ENCODE data around the gene LRRC4B.
"Not testable (repeated sequence)": the region's sequence is repeated elsewhere in the genome, so short reads cannot be mapped to it uniquely, and the experiment has no call there.

LRRC4B gene, protein sequence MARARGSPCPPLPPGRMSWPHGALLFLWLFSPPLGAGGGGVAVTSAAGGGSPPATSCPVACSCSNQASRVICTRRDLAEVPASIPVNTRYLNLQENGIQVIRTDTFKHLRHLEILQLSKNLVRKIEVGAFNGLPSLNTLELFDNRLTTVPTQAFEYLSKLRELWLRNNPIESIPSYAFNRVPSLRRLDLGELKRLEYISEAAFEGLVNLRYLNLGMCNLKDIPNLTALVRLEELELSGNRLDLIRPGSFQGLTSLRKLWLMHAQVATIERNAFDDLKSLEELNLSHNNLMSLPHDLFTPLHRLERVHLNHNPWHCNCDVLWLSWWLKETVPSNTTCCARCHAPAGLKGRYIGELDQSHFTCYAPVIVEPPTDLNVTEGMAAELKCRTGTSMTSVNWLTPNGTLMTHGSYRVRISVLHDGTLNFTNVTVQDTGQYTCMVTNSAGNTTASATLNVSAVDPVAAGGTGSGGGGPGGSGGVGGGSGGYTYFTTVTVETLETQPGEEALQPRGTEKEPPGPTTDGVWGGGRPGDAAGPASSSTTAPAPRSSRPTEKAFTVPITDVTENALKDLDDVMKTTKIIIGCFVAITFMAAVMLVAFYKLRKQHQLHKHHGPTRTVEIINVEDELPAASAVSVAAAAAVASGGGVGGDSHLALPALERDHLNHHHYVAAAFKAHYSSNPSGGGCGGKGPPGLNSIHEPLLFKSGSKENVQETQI

DNA sequence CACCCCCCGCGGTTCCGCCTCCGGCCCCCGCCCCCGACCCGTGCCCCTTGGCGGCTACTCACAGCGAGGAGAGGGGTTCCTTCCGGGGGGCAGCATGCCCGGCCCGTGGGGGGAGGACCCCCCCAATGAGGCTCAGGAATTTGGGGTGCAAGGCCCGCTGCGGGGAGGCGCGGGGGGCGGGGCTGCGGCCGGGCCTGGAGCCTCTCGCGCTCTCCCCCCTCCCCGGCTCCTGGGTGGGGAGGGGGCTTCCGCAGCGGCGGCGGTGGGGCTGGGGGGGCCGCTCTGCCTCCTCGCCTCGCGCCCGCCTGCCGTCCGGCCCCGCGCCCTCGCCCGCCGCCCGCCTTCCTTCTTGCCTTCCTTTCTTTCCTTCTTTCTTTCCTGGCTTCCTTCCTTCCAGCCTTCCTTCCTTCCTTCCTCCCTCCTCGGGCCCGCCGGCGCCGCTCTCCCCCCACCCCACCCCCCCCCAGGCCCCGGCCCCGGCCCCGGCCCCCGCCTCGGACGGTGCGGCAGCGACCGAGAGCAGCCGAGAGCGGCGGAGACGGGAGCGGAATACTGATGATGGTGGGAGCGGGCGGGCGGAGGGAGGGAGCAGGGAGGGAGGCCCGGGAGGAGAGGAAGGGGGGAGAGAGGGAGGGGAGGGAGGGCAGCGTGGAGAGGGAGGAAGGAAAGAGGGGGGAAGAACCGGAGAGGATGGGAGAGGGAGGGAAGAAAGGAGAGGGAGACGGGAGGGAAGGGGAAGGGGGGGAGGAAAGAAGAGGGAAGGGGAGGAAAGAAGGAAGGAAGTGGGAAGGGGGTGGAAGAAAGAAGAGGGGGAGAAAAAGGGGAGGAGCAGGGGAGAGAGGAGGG, at the start of gene LRRC4B:
Gene LRRC4B (minus strand): TSS at position 554 of the 846 bp plus-strand sequence. CDS start 19,597 bp downstream, outside the sequence.
- DNase-seq (ENCODE audit: low read depth in 2 of 2, low spot score in 1 of 2) = no peak

DNA sequence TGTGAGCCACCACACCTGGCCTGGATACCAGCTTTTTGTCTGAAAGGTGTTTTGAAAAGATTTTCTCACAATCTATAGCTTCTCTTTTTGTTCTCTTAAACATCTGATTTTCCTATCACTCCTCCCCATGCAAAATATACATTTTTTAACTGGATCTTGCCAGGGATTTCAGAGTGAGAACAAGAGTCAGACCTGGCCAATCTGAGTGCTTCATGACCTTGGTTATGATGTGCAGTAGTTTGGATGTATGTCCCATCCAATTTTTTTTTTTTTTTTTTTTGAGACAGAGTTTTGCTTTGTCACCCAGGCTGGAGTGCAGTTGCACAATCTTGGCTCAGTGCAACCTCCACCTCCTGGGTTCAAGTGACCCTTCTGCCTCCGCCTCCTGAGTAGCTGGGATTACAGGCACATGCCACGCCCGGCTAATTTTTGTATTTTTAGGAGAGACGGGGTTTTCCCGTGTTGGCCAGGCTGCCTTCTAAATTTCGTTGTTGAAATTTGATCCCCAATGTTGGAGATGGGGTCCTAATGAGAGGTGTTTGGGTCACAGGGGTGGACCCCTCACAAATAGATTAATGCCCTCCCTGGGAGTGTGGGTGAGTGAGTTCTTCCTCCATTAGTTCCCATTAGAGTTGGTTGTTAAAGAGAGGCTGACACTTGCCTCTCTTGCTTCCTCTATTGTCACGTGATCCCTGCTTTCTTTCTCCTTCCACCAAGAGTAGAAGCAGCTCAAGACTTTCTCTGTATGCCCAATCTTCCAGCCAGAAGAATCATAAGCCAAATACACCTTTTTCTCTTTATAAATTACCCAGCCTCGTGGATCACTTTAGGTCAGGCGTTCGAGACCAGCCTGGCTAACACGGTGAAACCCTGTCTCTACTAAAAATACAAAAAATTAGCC, 44.5 kb upstream of the LRRC4B start:
- DNase-seq (ENCODE audit: low read depth in 2 of 2, low spot score in 1 of 2) = not testable (repeated sequence)

DNA sequence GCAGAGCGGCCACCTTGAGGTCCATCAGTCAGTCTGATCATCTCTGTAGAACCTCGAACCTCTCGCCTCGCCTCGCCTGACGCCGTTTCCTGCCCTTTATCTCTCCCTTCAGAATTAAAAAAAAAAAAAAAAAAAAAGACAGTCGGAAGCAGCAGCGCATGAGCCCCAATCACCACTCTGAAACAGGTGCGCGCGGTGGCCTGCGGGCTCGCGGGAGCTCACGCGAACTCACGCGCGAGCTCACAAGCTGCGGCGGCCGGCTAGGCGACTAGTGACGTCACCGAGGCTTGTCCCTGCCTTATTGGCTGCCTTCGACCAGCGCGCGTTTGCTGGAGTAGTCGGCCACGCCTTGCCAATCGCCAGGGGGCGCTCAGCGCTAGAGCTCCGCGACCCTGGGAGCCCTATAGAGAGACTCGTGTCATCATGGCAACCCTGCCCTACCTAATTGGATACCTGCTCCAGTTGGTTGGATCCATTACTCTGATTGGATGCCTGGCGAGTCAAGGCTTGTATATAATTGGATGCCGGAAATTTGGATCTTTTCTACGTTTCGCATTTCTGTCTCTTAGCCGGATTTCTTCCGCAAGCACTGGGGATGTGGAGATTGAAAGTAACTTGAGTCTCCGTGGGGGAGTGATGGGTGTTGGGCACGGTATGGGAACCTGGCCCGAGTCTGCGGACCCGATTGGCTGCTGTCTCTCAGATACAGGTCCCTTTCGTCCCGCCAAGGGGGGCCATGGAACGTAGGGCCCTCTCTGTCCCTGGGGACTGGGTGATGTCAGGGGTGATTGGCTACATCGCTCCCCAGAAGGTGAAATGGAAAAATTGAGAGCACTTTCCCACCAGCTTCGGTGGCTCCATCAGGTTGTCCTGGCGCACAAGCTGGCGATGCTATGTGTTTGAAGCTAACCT, 39.9 kb upstream of the LRRC4B start:
- DNase-seq (ENCODE audit: low read depth in 2 of 2, low spot score in 1 of 2) = peak; percentile 13 to 45

DNA sequence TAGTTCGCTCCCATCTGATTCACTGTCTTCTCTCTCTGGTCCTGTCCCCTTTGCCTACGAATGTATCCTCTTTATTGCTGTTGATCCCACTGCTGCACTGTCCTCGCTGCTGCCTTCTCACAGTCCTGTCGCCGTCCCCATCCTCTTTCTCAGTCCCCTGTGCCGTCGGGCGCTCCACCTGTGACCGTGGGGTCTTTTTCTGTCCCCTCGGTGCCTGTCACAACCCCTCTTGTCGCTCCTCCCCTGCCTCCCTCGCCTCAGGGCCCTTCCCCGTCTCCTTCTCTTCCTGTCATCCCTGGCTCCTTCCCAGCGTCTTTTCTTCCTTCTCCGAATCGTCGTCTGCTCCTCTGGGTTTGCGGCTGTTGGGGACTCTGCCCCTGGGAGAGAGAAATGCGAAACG, 39.2 kb upstream of the LRRC4B start:
- DNase-seq (ENCODE audit: low read depth in 2 of 2, low spot score in 1 of 2) = no peak

DNA sequence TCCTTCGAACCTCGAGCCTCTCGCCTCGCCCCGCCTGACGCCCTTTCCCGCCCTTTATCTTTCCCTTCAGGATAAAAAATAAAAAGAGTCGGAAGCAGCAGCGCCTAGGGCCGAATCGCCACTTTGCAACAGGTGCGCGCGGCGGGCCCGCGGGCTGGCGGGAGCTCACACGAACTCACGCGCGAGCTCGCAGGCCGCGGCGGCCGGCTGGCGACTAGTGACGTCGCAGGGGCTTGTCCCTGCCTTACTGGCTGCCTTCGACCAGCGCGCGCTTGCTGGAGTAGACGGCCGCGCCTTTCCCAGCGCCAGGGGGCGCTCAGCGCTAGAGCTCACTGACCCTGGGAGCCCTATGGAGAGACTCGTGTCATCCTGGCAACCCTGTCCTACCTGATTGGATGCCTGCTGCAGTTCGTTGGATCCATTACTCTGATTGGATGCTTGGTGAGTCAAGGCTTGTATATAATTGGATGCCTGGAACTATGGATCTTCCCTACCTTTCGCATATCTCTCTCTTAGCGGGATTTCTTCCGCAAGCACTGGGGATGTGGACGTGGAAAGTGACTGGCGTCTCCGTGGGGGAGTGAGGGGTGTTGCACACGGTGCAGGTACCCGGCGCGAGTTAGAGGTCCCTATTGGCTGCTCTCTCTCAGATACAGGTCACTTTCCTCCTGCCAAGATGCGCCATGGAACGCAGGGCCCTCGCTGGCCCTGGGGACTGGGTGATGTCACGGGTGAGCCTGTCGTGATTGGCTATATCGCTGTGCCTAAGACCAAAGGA, 38.0 kb upstream of the LRRC4B start:
- DNase-seq (ENCODE audit: low read depth in 2 of 2, low spot score in 1 of 2) = not testable (repeated sequence)

DNA sequence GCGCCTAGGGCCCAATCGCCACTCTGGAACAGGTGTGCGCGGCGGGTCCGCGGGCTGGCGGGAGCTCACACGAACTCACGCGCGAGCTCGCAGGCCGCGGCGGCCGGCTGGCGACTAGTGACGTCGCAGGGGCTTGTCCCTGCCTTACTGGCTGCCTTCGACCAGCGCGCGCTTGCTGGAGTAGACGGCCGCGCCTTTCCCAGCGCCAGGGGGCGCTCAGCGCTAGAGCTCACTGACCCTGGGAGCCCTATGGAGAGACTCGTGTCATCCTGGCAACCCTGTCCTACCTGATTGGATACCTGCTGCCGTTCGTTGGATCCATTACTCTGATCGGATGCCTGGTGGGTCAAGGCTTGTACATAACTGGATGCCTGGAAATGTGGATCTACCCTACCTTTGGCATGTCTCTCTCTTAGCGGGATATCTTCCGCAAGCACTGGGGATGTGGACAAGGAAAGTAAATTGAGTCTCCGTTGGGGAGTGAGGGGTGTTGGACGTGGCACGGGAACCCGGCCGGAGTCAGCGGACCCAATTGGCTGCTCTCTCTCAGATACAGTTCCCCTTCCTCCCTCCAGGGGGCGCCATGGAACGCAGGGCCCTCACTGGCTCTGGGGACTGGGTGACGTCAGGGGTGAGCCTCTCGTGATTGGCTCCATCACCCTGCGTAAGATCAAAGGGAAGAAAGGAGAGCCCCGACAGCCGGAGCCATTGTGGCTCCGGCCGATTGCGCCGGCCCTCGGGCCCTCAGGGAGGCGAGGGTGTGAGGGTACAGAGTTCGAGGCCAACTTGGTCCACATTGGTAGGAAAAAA, 36.2 kb upstream of the LRRC4B start:
- not testable (repeated sequence) for DNase-seq (ENCODE audit: low read depth in 2 of 2, low spot score in 1 of 2)

DNA sequence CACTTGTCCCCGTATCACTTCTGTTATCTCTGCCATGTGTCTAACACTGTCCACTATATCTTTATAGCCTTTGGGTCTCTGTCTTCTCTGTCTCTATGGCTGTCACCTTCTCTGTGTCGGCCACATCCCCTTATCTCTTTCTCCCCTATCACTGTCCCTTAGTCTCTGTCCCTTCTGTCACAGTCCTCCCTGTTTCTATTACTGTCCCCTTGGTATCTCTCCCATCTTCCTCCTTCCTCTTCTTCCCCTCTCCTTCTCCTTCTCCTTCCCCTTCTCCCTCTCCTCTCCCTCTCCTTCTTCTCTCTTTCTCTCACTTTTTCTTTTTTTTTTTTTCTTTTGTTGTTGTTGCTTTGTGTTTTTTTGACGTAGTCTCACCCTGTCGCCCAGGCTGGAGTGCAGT, 34.7 kb upstream of the LRRC4B start:
- no peak for DNase-seq (ENCODE audit: low read depth in 2 of 2, low spot score in 1 of 2)

DNA sequence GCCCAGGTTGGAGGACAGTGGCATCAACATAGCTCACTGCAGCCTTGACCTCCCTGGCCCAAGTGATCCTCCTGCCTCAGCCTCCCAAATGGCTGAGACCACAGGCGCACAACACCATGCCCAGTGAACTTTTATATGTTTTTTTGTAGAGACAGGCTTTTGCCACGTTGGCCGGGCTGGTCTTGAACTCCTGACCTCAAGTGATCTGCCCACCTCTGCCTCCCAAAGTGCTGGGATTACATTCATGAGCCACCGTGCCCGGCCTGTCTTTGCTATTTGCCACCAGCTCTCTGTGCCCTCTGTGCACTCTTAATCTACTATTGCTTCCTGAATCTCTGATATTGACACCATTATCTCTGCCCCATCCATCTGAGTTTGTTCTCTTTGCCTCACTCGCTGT, 34.3 kb upstream of the LRRC4B start:
- DNase-seq (ENCODE audit: low read depth in 2 of 2, low spot score in 1 of 2) = no peak

DNA sequence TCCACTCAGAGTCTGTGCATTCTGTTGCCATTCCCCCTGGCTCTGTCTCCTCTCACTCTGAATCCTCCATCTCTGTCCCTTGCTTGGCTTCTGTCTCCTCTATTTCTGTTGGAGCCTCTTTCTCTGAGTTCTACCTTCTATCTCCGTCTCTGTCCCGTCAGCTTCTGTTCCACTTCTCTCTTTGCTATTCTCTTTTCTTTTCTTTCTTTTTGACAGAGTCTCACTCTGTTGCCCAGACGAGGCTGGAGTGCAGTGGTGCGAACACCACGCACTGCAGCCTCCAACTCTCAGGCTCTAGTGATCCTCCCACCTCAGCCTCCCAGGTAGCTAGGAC, 33.8 kb upstream of the LRRC4B start:
- no peak for DNase-seq (ENCODE audit: low read depth in 2 of 2, low spot score in 1 of 2)

DNA sequence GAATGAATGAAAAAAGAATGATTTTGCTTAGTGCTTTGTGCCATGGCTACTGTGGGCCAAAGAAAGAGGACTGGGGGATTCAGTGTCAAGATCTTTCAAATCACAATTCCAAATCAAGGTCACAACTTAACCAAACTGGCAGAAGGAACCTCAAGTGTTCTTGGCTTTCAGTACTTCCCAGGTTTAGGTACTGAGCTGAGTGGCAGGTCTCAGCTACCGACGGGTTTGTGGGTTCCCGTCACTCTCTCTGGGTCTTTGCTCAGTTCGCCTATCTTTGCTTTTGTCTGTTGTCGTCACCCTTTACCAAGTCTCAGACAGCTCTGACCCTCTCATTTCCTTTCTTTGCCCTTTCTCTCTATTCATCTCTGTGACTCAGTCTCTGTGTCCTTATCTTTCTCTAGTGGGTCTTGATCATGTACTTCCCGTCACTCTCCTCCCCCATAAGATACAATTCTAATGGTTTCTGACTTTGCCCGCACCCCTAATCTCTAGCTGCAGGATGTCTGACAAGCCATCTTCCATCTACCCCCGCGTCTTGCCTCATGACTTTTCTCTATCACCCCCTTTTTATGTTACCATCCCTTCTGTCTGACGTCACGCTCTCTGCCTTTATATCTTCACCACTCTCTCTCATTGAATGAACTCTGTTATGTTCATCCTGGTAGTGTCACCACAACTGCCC, 33.3 kb upstream of the LRRC4B start:
- no peak for DNase-seq (ENCODE audit: low read depth in 2 of 2, low spot score in 1 of 2)

DNA sequence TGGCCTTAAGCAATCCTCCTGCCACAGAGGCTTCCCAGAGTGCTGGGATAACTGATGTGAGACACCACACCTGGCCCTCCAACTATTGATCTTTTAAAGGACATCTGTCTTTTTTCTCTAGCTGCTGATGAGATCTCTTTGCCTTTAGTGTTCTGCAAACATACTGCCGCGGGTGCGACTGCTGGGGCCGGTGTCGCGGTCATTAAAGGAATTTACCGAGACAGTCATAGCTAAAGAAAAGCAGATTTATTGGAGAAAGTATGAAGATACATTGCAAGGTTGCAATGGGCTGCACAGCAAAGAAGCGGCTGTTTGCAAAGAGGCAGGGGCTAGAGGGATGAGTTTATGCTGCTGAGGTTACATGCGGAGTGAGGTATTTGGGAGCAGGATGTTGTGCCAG, 31.2 kb upstream of the LRRC4B start:
- DNase-seq (ENCODE audit: low read depth in 2 of 2, low spot score in 1 of 2) = no peak

DNA sequence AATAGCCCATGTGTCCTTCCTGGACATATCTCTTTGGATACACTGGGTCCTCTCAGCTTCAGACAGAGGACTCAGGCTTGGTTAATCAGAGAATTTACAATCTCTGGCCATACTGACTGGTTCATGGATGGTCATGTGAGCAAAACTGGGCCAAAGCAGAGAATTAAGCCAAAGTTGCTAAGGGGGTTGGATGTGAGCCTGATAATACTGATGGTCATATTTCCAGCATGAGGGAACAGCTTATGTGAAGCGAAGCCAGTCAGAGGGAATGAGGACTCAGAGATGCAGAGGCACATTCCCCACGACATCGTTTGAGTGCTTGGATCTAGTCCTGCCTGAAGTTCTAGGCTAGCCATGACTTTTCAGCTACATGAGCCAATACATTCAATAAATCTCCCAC, 22.0 kb upstream of the LRRC4B start:
- DNase-seq (ENCODE audit: low read depth in 2 of 2, low spot score in 1 of 2) = no peak

DNA sequence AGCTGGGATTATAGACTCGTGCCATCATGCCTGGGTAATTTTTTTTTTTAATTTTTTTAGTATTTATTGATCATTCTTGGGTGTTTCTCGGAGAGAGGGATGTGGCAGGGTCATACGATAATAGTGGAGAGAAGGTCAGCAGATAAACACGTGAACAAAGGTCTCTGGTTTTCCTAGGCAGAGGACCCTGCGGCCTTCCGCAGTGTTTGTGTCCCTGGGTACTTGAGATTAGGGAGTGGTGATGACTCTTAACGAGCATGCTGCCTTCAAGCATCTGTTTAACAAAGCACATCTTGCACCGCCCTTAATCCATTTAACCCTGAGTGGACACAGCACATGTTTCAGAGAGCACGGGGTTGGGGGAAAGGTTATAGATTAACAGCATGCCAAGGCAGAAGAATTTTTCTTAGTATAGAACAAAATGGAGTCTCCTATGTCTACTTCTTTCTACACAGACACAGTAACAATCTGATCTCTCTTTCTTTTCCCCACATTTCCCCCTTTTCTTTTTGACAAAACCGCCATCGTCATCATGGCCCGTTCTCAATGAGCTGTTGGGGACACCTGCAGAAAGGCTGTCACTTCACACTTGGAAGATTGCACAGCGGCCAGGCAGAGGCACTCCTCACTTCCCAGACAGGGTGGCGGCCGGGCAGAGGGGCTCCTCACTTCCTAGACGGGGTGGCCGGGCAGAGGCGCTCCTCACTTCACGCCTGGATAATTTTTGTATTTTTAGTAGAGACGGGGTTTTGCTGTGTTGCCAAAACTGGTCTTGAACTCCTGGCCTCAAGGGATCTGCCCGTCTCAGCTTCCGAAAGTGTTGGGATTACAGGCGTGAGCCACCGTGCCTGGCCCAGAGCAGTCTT, 13.8 kb upstream of the LRRC4B start:
- not testable (repeated sequence) for DNase-seq (ENCODE audit: low read depth in 2 of 2, low spot score in 1 of 2)

DNA sequence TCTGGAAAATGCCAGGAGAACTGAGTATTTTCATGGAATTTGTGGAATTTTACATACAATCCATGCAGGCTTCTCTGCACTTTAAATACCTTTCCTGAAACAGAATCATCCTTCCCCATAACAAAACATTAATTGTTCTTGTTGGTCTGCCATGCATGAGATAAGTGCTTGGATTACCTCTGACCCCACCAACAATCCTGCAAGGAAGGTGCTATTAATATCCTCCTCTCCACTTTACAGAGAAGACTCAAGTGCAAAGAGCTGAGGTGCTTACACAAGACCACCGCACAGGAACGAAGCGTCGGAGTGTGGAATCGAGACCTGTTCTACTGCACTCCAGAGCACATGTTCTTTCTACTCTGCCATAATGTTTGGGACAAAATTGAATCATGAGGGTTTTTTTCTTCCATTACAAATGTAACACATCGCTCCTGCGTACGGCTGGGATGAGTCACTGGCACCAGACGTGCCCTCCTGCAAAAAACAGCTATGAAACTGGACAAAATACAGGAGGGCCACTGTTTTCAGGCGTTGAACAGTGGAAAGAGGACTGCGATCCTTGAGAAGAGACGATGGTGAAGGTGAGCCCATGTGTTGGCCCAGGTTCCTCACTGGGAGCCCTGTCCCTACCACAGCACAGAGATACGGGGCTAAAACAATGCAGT, 12.9 kb upstream of the LRRC4B start:
- no peak for DNase-seq (ENCODE audit: low read depth in 2 of 2, low spot score in 1 of 2)

DNA sequence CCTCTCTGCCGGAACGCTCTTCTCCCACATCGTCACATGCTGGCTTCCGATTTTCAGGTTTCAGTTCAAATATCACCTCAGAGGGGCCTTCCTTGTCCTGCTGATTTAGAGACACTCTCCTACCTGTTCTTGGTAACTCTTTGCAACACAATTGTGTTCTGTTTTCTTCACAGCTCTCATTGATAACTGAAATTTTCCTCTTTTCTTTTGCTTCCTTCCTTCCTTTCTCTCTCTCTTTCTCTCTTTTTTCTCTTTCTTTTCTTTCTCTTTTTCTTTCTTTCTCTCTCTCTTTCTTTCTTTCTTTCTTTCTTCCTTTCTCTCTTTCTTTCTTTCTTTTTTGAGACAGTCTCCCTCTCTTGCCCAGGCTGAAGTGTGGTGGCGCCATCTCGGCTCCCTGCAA, 12.0 kb upstream of the LRRC4B start:
- no peak for DNase-seq (ENCODE audit: low read depth in 2 of 2, low spot score in 1 of 2)

DNA sequence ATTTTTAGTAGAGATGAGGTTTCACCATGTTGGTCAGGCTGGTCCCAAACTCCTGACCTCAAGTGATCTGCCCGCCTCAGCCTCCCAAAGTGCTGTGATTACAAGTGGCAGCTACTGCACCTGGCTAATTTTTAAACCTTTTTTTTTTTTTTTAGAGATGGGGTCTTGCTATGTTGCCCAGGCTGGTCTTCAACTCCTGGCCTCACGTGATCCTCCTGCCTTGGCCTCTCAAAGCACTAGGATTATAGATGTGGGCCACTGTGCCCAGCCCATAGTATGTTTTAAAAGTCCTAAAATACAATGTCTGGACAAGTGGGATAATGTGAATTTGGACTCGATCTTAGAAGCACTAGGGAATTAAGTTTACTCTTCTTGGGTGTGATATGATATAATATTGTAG, 8.5 kb upstream of the LRRC4B start:
- not testable (repeated sequence) for DNase-seq (ENCODE audit: low read depth in 2 of 2, low spot score in 1 of 2)
